C4-2B (cell line): Measurements from ENCODE around the gene GLYATL3.
"Not testable (repeated sequence)": the region's sequence is repeated elsewhere in the genome, so short reads cannot be mapped to it uniquely, and the experiment has no call there.

Experiments used
- ZFX ChIP-seq: fragments of 450-650 bp; IDR thresholded peaks from 2 replicates; pipeline ENCODE4 v1.6.1; 2017
- TF ChIP-seq, protein P1 (sequence below): fragments of 450-650 bp; conservative IDR thresholded peaks from 2 replicates; pipeline ENCODE4 v1.5.1; 2017; ENCODE audit warnings: mild to moderate bottlenecking

DNA sequence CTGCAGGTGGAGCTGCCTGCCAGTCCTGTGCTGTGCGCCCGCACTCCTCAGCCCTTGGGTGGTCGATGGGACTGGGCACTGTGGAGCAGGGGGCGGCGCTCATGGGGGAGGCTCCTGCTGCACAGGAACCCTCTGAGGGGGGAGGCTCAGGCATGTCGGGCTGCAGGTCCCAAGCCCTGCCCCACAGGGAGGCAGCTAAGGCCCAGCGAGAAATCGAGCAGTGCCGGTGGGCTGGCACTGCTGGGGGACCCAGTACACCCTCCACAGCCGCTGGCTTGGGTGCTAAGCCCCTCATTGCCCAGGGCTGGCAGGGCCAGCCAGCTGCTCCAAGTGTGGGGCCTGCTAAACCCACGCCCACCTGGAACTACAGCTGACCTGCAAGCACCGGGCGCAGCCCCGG is 16.3 kb upstream of the GLYATL3 start:
- TF ChIP-seq, protein P1, sequence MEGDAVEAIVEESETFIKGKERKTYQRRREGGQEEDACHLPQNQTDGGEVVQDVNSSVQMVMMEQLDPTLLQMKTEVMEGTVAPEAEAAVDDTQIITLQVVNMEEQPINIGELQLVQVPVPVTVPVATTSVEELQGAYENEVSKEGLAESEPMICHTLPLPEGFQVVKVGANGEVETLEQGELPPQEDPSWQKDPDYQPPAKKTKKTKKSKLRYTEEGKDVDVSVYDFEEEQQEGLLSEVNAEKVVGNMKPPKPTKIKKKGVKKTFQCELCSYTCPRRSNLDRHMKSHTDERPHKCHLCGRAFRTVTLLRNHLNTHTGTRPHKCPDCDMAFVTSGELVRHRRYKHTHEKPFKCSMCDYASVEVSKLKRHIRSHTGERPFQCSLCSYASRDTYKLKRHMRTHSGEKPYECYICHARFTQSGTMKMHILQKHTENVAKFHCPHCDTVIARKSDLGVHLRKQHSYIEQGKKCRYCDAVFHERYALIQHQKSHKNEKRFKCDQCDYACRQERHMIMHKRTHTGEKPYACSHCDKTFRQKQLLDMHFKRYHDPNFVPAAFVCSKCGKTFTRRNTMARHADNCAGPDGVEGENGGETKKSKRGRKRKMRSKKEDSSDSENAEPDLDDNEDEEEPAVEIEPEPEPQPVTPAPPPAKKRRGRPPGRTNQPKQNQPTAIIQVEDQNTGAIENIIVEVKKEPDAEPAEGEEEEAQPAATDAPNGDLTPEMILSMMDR: not testable (repeated sequence)
- TF ChIP-seq ZFX: not testable (repeated sequence)
